Nephron (organoid): ENCODE data around the gene EIF2B4.

Experiments used
- H3K27ac Mint-ChIP-seq, 3 experiments: 2 replicates each; pipeline ENCODE4 v1.8.0; 2020; ENCODE audit warnings: mixed read lengths in 3 of 3, mild to moderate bottlenecking in 2 of 3, moderate library complexity in 1 of 3
- H3K27me3 Mint-ChIP-seq: 2 replicates; pipeline ENCODE4 v1.8.0; 2021; ENCODE audit warnings: low read depth, mild to moderate bottlenecking, moderate library complexity, mixed read lengths
- H3K36me3 Mint-ChIP-seq: 2 replicates; pipeline ENCODE4 v1.8.0; 2020; ENCODE audit warnings: low read depth, mixed read lengths
- H3K4me1 Mint-ChIP-seq: 2 replicates; pipeline ENCODE4 v1.8.0; 2020; ENCODE audit warnings: mixed read lengths
- H3K4me3 Mint-ChIP-seq, 3 experiments: 2 replicates each; pipeline ENCODE4 v1.8.0; 2020; ENCODE audit warnings: mild to moderate bottlenecking in 3 of 3, mixed read lengths in 3 of 3, moderate library complexity in 2 of 3
- H3K9me3 Mint-ChIP-seq: 2 replicates; pipeline ENCODE4 v1.8.0; 2020; ENCODE audit warnings: mixed read lengths
- TF ChIP-seq, protein P1 (sequence below), 3 experiments: fragments of 200-600 bp; sonication (generic); IDR thresholded peaks; one replicate each; pipeline ENCODE4 v1.5.0; 2021; ENCODE audit warnings: antibody characterized with exemption in 3 of 3; ENCODE audit not compliant: unreplicated experiment in 3 of 3

Gene EIF2B4

DNA sequence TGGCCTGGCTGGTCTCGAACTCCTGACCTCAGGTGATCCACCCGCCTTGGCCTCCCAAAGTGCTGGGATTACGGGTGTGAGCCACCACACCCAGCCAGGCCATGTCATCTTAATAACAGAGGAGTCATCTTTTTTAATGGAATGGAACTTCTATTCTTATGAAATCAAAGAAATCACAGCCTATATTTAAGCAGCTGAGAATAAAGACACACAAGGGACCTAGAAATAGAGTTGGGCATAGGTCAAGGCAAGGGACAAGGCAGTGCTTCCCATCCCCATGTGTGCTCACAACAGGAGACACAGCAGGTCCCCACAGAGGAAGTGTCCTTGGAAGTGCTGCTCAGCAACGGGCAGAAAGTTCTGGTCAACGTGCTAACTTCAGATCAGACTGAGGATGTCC lies 3.4 kb upstream of the EIF2B4 start:
- TF ChIP-seq, protein P1, sequence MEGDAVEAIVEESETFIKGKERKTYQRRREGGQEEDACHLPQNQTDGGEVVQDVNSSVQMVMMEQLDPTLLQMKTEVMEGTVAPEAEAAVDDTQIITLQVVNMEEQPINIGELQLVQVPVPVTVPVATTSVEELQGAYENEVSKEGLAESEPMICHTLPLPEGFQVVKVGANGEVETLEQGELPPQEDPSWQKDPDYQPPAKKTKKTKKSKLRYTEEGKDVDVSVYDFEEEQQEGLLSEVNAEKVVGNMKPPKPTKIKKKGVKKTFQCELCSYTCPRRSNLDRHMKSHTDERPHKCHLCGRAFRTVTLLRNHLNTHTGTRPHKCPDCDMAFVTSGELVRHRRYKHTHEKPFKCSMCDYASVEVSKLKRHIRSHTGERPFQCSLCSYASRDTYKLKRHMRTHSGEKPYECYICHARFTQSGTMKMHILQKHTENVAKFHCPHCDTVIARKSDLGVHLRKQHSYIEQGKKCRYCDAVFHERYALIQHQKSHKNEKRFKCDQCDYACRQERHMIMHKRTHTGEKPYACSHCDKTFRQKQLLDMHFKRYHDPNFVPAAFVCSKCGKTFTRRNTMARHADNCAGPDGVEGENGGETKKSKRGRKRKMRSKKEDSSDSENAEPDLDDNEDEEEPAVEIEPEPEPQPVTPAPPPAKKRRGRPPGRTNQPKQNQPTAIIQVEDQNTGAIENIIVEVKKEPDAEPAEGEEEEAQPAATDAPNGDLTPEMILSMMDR (IDR thresholded peaks at IDR 0.05; ENCODE audit: unreplicated experiment in 3 of 3), result no peak
- Mint-ChIP-seq H3K36me3 (peaks cover 60% of the 10 kb centered on the region), H3K9me3 (no peaks in the 10 kb centered on the region), H3K4me1 (peaks cover 27% of the 10 kb centered on the region), H3K4me3 (peak overlapping the region; percentile 48 to 52 (median 51)), H3K27me3 (no peaks in the 10 kb centered on the region), H3K27ac (no peak overlapping the region)

DNA sequence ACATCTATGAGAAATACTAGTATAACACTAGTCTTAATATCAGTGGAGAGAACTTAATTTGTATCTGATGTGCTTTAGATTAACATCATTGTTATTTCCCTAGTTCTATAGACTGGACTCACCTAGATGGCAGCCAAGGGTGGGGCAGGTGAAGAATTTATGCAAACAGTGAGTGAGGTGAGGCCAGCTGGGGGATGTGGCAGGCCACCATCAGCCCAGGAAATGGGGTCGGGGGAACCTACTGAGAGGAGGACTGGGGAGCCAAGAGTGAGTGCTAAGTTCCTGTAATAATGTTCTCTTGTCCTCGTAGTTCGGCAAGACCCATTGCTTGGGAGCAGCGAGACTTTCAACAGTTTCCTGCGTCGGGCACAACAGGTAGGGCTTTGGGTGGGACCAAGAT lies 2.8 kb upstream of the EIF2B4 start:
- Mint-ChIP-seq H3K36me3 (peaks cover 66% of the 10 kb centered on the region), H3K4me1 (peaks cover 27% of the 10 kb centered on the region), H3K4me3 (peak overlapping the region; percentile 74 to 94 (median 86)), H3K27ac (peak overlapping the region in 2 of 3 experiments; percentile 13 to 23), H3K27me3 (no peaks in the 10 kb centered on the region), H3K9me3 (no peaks in the 10 kb centered on the region)
- TF ChIP-seq, protein P1 (IDR thresholded peaks at IDR 0.05; ENCODE audit: unreplicated experiment in 3 of 3), result no peak

DNA sequence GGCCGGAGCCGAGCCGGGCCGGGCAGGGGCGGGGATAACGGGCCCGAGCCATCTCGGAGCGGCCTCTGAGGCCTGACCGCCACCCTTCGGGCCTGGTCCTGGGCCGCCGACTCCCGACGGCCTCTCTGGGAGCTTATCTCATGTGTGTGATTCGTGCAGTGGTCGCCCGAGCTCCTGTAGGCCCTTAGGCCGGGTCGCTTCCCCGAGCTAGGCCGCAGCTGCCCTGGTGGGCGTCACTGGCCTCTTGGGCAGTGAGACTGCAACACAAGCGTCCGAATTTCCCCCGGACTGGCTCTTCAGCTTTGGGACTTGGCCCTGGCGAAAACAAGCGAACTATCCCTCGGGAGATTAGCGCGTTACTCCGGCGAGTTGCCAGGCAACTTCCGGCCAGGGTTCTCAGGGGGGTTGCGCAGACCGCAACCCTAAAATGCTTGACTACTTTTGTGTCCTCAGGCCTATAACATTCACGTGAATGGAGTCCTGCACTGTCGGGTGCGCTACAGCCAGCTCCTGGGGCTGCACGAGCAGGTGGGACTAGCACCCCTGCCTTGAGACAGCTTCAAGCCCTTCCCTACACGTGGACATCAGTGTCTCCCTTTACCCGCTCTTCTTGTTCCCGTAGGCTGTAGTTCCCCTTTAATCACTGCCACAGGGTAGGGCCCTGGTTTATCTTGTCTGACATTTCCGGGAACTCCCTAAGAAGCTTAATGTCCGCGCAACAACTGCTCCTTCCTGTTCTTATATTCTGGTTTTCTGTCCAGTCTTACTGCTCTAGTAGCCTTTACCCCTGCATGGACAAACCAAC lies 880 bp upstream of the EIF2B4 start:
- Mint-ChIP-seq H3K36me3 (peaks cover 66% of the 10 kb centered on the region), H3K9me3 (no peaks in the 10 kb centered on the region), H3K4me1 (peaks cover 23% of the 10 kb centered on the region), H3K27me3 (no peaks in the 10 kb centered on the region), H3K27ac (peak overlapping the region; percentile 84 to 97 (median 95)), H3K4me3 (peak overlapping the region; percentile 86 to 99 (median 94))
- TF ChIP-seq, protein P1 (IDR thresholded peaks at IDR 0.05; ENCODE audit: unreplicated experiment in 3 of 3), result no peak

DNA sequence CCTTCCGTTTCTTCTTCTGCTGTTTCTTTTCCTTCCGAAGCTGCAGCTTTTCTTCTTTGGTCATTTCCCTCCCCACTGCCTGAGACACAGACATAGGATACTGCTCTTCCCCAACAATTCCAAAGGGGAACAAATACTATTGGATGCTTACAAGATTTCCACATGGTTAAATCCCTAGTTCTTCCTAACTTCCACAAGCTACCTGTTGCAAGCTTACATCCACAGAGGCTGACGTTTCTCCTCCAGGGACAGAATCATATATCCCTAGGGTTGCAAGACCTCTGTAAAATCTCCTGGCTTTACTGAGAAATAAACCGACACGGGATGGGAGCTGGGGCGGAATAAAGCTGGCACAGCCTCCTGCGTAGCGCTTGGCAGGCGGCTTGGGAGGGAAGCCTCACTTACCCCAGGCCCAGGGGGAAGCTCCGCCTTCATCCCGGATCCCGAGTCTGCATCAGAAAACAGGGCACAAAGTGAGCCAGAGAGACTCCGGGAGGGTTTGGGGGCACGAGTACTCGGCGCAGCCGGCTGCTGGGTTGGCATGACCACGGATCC lies 590 bp downstream of the EIF2B4 start:
- Mint-ChIP-seq H3K4me3 (peak overlapping the region; percentile 86 to 94 (median 94)), H3K4me1 (peaks cover 23% of the 10 kb centered on the region), H3K27me3 (no peaks in the 10 kb centered on the region), H3K9me3 (no peaks in the 10 kb centered on the region), H3K36me3 (peaks cover 63% of the 10 kb centered on the region), H3K27ac (peak overlapping the region; percentile 50 to 86 (median 84))
- TF ChIP-seq, protein P1 (IDR thresholded peaks at IDR 0.05; ENCODE audit: unreplicated experiment in 3 of 3), result no peak

DNA sequence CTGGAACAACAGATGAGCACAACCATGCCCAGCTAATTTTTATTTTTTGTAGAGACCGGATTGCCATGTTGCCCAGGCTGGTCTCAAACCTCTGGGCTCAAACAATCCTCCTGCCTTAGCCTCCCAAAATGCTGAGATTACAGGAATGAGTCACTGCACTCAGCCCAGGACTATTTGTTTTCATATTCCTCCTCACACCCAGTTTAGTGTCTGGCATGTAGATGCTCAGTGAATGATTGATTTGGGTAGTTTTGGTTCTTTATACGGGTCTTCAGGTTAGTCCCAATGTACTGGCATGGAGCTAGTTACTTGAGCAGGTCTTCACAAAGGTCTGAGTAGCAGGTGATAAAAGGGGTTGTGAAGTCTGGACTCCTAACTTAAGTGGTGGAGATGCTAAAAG lies 6.2 kb downstream of the EIF2B4 start:
- H3K4me1 Mint-ChIP-seq, result no peaks in the 10 kb centered on the region
- TF ChIP-seq, protein P1 (IDR thresholded peaks at IDR 0.05; ENCODE audit: unreplicated experiment in 3 of 3), result no peak
- H3K27me3 Mint-ChIP-seq, result no peaks in the 10 kb centered on the region
- no peak overlapping the region for H3K4me3 Mint-ChIP-seq
- H3K27ac Mint-ChIP-seq, result no peak overlapping the region
- H3K36me3 Mint-ChIP-seq, result peaks cover 53% of the 10 kb centered on the region
- H3K9me3 Mint-ChIP-seq, result no peaks in the 10 kb centered on the region
